Measurements from ENCODE around the gene GAMT.

- TF ChIP-seq CTCF (IDR thresholded peaks at IDR 0.05) (no peak), POLR2A (IDR thresholded peaks at IDR 0.05) (no peak)
These were observed 8.9 kb upstream of the GAMT start for GRCh38 chr19:1410136-1410786.
